Measurements from ENCODE around the gene CAVIN3. TPM values are rescaled to one million over a fixed set of nuclear protein-coding genes. Genes with fewer than 3 reads are reported as not detected.

Gene CAVIN3
- total and polyA plus RNA-seq, 2 experiments from 2014 or later = 33.2 to 34.2 TPM

- no peak for TF ChIP-seq ZNF462 (CRISPR knock-in tag; IDR thresholded peaks at IDR 0.05)
- TF ChIP-seq ZNF114 (CRISPR knock-in tag; IDR thresholded peaks at IDR 0.05) = no peak
- TF ChIP-seq EZH2phosphoT487 (IDR thresholded peaks at IDR 0.05; ENCODE audit: unreplicated experiment) = no peak
- no peak for TF ChIP-seq ETS1 (IDR thresholded peaks at IDR 0.05)
- no peak for TF ChIP-seq CTCF (conservative IDR thresholded peaks at IDR 0.05; ENCODE audit: low read depth in 2 of 2)
- TF ChIP-seq POLR2AphosphoS5 (IDR thresholded peaks at IDR 0.05; ENCODE audit: low read depth) = no peak
- TF ChIP-seq NANOG (IDR thresholded peaks at IDR 0.05; ENCODE audit: borderline replicate concordance) = no peak
- TF ChIP-seq EZH2 (IDR thresholded peaks at IDR 0.05; ENCODE audit: low read depth, unreplicated experiment) = no peak
These were observed 12.8 kb upstream of the CAVIN3 start (continued) for GRCh38 chr11:6333095-6333494.
